Measurements from ENCODE around the gene DROSHA. TPM values are rescaled to one million over a fixed set of nuclear protein-coding genes. Genes with fewer than 3 reads are reported as not detected.

Gene DROSHA
- total and polyA plus RNA-seq, 2 donors (not counting 3 experiments of a cell fraction or from before 2014, with no cell fraction given): 49.1 to 96.4 TPM

GRCh38 chr5:31449962-31450361, 81.9 kb downstream of the DROSHA start:
- ChIA-PET POLR2A (no interaction called here), CTCF (no interaction called here)
- FAIRE-seq (no peak), DNase-seq (ENCODE audit: low read depth, low spot score) (no peak)
- Histone ChIP-seq H3K4me3 (replicated peaks in 1 of 3; ENCODE audit: insufficient read depth in 1 of 3, low read depth in 1 of 3, low read length in 3 of 3) (no peak overlapping the region), H3K9me1 (replicated peaks; ENCODE audit: control insufficient read depth, extremely low read depth, insufficient read depth, low read length) (no peaks in the 10 kb centered on the region), H3K4me1 (ENCODE audit: control insufficient read depth, extremely low read depth, insufficient read depth, low read length) (no peaks in the 10 kb centered on the region), H3K27me3 (ENCODE audit: control insufficient read depth in 2 of 2, insufficient read depth in 2 of 2, low read length in 2 of 2) (no peaks in the 10 kb centered on the region), H3K79me2 (ENCODE audit: control insufficient read depth, insufficient read depth, low read length) (no peaks in the 10 kb centered on the region), H3K36me3 (ENCODE audit: control insufficient read depth in 2 of 2, extremely low read depth in 1 of 2, insufficient read depth in 2 of 2, low read length in 2 of 2) (peaks cover 2 to 9% of the 10 kb centered on the region in 2 experiments), H3K9ac (replicated peaks; ENCODE audit: extremely low read depth, insufficient read depth, low read length) (no peak overlapping the region), H3K27ac (ENCODE audit: insufficient read depth, low read depth, low read length) (no peak overlapping the region), H4K20me1 (replicated peaks; ENCODE audit: control insufficient read depth, extremely low read depth, insufficient read depth, low read length) (no peaks in the 10 kb centered on the region), H3K9me3 (replicated peaks; ENCODE audit: control insufficient read depth, insufficient read depth, low read length) (no peaks in the 10 kb centered on the region), H2AFZ (ENCODE audit: low read depth, low read length) (no peak overlapping the region), H3K4me2 (ENCODE audit: insufficient read depth, low read length) (no peak overlapping the region)
- intact Hi-C loops (cut with micrococcal nuclease) (loop anchor here (5.0 kb wide), 1 partner anchor 1992 kb away; the partner anchor contains the start of gene TARS1), dilution Hi-C loops (cut with MboI; ENCODE audit: extremely low pct_ligation_motif_present, low sequenced_read_pairs) (no loop called here)
- BruUV-seq (replicated peaks): no TSS peak
- TF ChIP-seq CTCF (IDR thresholded peaks at IDR 0.05; ENCODE audit: extremely low read depth in 1 of 2, insufficient read depth in 1 of 2, low read depth in 1 of 2, low read length in 2 of 2) (no peak), POLR2A (IDR thresholded peaks at IDR 0.05; ENCODE audit: low read depth, low read length) (no peak), MYC (IDR thresholded peaks at IDR 0.05; ENCODE audit: low read depth, low read length) (no peak), EZH2 (IDR thresholded peaks at IDR 0.05; ENCODE audit: borderline replicate concordance, low read depth, low read length, severe bottlenecking) (no peak), MAX (IDR thresholded peaks at IDR 0.05; ENCODE audit: insufficient read depth, insufficient read length) (no peak), JUN (IDR thresholded peaks at IDR 0.05; ENCODE audit: borderline replicate concordance, insufficient read depth, insufficient read length, low read depth) (no peak), POLR2AphosphoS5 (IDR thresholded peaks at IDR 0.05; ENCODE audit: insufficient read depth, low read depth, low read length) (no peak), FOS (IDR thresholded peaks at IDR 0.05; ENCODE audit: borderline replicate concordance, insufficient read depth, low read length) (no peak), GATA2 (IDR thresholded peaks at IDR 0.05; ENCODE audit: insufficient read depth, insufficient read length, low read depth, low read length) (no peak)

Data from endothelial cell of umbilical vein (primary cell).